ENCODE measurements around the gene GDF7.

GDF7 gene

DNA sequence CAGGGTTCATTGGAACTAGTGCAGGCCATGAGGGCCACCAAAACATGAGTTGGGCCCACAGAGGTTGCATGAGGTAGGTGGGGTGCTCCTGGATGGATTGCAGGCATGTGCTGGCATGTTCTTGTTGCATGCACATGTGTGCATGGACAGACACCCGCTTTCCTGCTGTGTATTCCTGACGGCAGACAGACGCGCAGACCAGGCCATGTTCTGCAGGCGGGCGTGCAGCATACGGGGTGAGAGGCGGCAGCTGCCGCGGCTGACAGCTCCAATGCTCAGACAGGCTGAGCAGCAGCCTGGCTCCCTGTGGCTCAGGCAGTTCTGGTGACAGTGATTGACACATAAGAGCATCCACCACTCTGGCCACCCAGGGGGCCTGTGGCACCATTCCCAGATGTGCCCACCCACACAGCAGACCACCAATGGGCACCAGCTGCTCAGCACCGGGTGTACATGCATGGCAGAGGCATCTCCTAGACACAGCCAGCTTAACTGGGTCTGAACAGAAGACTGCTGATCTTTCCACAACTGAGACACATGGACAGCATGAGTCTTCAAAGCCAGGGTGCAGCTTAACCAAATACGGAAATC, 37.3 kb upstream of the GDF7 start:
- Histone ChIP-seq H3K9me3 (ENCODE audit: control insufficient read depth, low read length) (no peaks in the 10 kb centered on the region), H3K27ac (ENCODE audit: low read depth, low read length, severe bottlenecking) (no peak overlapping the region), H3K36me3 (ENCODE audit: control insufficient read depth, insufficient read depth, low read length) (peaks cover 16% of the 10 kb centered on the region), H3K4me1 (ENCODE audit: control insufficient read depth, insufficient read depth, low read length, poor library complexity, severe bottlenecking) (peaks cover 8% of the 10 kb centered on the region), H3K4me3 (ENCODE audit: extremely low read depth, insufficient read depth, low read length, poor library complexity, severe bottlenecking) (no peak overlapping the region)
- WGBS, 2 experiments (ENCODE audit: insufficient coverage in 2 of 2): 83 to 89% methylated on average over 11 to 12 of the region's 12 CpGs

DNA sequence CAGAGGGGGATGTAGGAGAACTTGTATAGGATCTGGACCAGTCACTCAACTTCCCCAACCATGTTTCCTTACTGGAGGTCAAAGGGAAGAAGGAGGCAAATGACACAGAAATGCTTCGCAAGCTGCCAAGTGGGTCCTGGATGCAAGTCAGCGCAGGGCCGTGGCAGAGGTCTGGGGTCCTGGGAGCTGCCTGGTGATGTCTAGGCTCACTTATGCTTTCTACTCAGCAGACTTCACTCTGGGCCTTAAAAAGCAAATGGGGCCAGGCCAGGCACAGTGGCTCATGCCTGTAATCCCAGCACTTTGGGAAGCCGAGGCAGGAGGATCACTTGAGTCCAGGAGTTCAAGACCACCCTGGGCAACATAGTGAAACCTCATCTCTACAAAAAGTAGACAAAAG, 36.0 kb upstream of the GDF7 start:
- Histone ChIP-seq H3K9me3 (ENCODE audit: control insufficient read depth, low read length) (no peaks in the 10 kb centered on the region), H3K27ac (ENCODE audit: low read depth, low read length, severe bottlenecking) (no peak overlapping the region), H3K36me3 (ENCODE audit: control insufficient read depth, insufficient read depth, low read length) (peaks cover 16% of the 10 kb centered on the region), H3K4me3 (ENCODE audit: extremely low read depth, insufficient read depth, low read length, poor library complexity, severe bottlenecking) (no peak overlapping the region), H3K4me1 (ENCODE audit: control insufficient read depth, insufficient read depth, low read length, poor library complexity, severe bottlenecking) (peaks cover 15% of the 10 kb centered on the region)
- WGBS, 2 experiments (ENCODE audit: insufficient coverage in 2 of 2): 89 to 91% methylated on average over 4 of the region's 4 CpGs

DNA sequence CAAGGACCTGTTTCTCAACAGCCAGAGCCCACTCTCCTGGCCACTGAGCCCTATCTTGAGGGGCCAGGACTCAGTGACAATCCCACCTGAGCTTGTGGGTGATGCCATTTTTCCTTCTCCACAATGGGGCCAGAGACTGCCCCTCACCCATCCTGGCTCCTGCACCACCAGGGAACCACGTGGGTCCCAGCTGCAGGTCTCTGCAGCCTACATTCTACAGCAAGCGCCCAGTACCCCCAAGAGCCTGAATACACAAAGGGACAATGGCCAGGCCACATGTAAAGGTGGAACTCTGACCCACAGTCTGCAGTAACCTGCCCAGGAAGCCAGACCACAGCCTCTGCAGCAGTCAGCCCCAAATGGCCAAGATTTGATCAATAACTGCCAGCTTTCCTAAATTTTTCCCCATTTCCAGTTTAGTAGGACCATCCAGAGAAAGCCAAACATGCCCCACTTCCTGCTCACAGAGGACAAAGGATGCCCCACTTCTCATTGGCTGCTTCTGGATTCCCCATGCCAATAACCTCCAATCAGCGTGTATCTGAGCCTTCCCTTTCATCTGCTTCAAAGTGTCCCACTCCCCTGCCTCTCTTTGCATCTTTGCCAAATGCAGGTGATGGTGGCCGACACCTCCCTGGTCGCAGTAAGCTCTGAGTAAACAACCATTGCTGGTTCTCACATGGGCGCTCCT, 35.2 kb upstream of the GDF7 start:
- Histone ChIP-seq H3K4me3 (ENCODE audit: extremely low read depth, insufficient read depth, low read length, poor library complexity, severe bottlenecking) (no peak overlapping the region), H3K36me3 (ENCODE audit: control insufficient read depth, insufficient read depth, low read length) (peaks cover 16% of the 10 kb centered on the region), H3K9me3 (ENCODE audit: control insufficient read depth, low read length) (no peaks in the 10 kb centered on the region), H3K4me1 (ENCODE audit: control insufficient read depth, insufficient read depth, low read length, poor library complexity, severe bottlenecking) (peaks cover 15% of the 10 kb centered on the region), H3K27ac (ENCODE audit: low read depth, low read length, severe bottlenecking) (no peak overlapping the region)
- 90 to 96% methylated on average over 6 of the region's 6 CpGs for WGBS, 2 experiments (ENCODE audit: insufficient coverage in 2 of 2)

DNA sequence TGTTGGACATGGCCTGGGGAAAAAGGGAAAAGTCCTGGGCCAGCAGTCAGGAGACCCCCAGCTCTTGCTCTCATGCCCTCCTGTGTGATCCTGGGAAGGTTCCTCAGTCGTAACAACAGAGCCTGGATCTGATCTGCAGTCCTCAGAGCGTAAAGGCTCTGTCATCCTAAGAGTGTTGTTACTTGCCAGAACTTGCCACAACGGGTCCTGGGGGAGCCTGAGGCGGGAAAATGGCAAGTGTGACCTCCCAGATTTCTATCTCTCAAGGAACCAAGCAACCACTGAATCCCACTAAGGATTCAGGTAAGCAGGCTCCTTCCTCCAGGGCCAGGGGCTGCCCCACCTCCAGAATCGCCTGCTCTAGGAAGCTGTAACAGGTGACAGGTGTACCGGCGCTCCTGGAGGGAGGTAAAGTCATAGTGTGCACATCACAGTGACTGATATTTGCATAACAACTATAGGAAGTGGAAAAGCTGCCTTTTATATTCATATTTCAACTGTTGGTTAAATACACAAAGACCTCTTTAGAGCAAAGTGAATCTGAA, 34.4 kb upstream of the GDF7 start:
- no peak overlapping the region for H3K4me3 ChIP-seq (ENCODE audit: extremely low read depth, insufficient read depth, low read length, poor library complexity, severe bottlenecking)
- H3K4me1 ChIP-seq (ENCODE audit: control insufficient read depth, insufficient read depth, low read length, poor library complexity, severe bottlenecking): peaks cover 9% of the 10 kb centered on the region
- H3K9me3 ChIP-seq (ENCODE audit: control insufficient read depth, low read length): no peaks in the 10 kb centered on the region
- peaks cover 18% of the 10 kb centered on the region for H3K36me3 ChIP-seq (ENCODE audit: control insufficient read depth, insufficient read depth, low read length)
- WGBS, 2 experiments (ENCODE audit: insufficient coverage in 2 of 2): 96 to 98% methylated on average over 2 to 4 of the region's 7 CpGs
- H3K27ac ChIP-seq (ENCODE audit: low read depth, low read length, severe bottlenecking): no peak overlapping the region

DNA sequence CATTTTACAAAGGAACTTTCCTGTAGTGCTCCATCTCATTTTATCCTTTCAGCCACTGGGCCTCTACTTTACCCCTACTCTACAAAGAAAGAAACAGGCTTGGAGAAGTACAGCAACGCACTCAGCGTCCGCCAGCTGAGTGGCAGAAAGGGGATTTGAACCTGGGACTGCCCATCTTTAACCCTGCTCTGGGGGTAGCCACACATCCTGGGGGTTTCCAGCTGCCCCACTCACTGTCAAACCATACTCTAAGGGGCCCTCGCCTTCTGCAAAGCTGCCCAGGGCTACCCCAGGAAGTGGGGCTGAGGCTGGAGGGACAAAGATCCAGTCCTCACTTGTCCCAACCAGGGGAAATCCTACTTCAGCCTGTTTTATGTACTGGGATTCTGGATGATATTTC, 33.9 kb upstream of the GDF7 start:
- 100% methylated on average over 3 of the region's 4 CpGs; no CpG with 5 or more reads in 1 of the 2 experiments for WGBS, 2 experiments (ENCODE audit: insufficient coverage in 2 of 2)

DNA sequence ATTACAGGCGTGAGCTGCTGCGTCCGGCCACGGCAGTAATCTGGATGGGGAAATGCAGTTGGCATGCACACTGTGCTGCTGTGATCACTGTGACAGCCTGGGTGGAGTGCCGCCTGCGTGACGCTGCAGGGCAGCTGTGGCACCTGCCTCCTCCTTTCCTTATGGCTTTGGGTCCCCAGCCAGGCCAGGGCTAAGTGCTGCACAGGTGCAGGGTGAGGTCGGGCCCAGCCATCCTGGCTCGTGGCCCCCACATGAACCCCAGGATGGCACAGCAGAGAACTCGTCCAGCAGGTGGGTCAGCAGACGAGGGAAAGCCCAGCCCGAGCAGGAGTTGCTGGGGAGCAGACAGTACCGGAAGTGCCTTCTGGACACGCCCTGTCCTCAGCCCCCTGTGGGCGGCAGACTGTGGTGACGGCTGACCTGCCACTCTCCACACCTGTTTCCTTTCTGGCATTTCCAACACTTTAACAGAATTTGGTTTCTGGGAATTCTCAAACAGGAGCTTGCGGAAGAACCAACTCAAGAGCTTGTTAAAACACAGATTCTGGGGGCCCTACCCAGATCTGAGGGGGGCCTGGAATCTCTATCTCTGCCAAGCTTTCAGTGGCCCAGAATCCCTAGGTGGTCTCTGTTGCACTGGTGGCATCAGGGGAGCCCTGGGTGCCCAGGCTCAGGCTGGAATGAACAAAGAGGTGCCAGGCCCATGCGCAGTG, 33.0 kb upstream of the GDF7 start:
- H3K27ac ChIP-seq (ENCODE audit: low read depth, low read length, severe bottlenecking): no peak overlapping the region
- no peak overlapping the region for H3K4me3 ChIP-seq (ENCODE audit: extremely low read depth, insufficient read depth, low read length, poor library complexity, severe bottlenecking)
- whole genome bisulfite sequencing, 2 experiments (ENCODE audit: insufficient coverage in 2 of 2): 92 to 95% methylated on average over 18 of the region's 18 CpGs
- H3K9me3 ChIP-seq (ENCODE audit: control insufficient read depth, low read length): no peaks in the 10 kb centered on the region
- H3K36me3 ChIP-seq (ENCODE audit: control insufficient read depth, insufficient read depth, low read length): peaks cover 25% of the 10 kb centered on the region
- peaks cover 7% of the 10 kb centered on the region for H3K4me1 ChIP-seq (ENCODE audit: control insufficient read depth, insufficient read depth, low read length, poor library complexity, severe bottlenecking)

More for the DNA sequence above, 33.9 kb upstream of the GDF7 start:
- Histone ChIP-seq H3K4me1 (ENCODE audit: control insufficient read depth, insufficient read depth, low read length, poor library complexity, severe bottlenecking) (peaks cover 7% of the 10 kb centered on the region), H3K36me3 (ENCODE audit: control insufficient read depth, insufficient read depth, low read length) (peaks cover 21% of the 10 kb centered on the region), H3K4me3 (ENCODE audit: extremely low read depth, insufficient read depth, low read length, poor library complexity, severe bottlenecking) (no peak overlapping the region), H3K9me3 (ENCODE audit: control insufficient read depth, low read length) (no peaks in the 10 kb centered on the region), H3K27ac (ENCODE audit: low read depth, low read length, severe bottlenecking) (no peak overlapping the region)

DNA sequence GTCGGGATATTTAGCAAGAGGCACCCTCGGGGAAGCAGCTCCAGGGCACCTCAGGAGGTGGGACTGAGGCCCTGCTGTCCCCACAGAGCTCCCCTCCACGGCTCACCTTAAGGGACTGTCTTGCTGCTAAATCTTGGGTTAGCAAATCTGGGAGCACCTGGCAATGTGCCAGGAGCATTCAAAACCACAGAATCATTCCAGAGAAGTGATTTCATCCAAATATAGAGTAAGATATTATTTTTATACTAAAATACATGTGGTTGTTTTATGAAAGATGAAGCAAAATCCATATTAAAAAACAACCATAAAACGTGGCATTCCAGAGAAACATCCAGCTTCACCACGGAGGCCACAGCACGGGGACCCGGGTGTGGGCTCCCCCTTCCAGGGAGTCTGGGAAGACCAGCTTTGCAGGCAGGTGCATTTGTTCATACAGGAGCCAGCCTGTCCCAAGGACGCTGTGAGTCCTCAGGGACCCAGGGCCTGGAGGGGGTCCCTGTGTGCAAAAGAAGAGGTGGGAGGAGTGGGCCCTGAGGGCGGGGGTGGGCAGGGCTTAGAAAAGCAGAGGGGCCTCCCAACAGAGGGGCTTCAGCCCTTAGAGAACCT, 32.3 kb upstream of the GDF7 start:
- H3K36me3 ChIP-seq (ENCODE audit: control insufficient read depth, insufficient read depth, low read length): peaks cover 31% of the 10 kb centered on the region
- H3K4me1 ChIP-seq (ENCODE audit: control insufficient read depth, insufficient read depth, low read length, poor library complexity, severe bottlenecking): peaks cover 7% of the 10 kb centered on the region
- H3K9me3 ChIP-seq (ENCODE audit: control insufficient read depth, low read length): no peaks in the 10 kb centered on the region
- H3K4me3 ChIP-seq (ENCODE audit: extremely low read depth, insufficient read depth, low read length, poor library complexity, severe bottlenecking): no peak overlapping the region
- H3K27ac ChIP-seq (ENCODE audit: low read depth, low read length, severe bottlenecking): no peak overlapping the region
- WGBS, 2 experiments (ENCODE audit: insufficient coverage in 2 of 2): 85 to 87% methylated on average over 7 to 9 of the region's 9 CpGs

DNA sequence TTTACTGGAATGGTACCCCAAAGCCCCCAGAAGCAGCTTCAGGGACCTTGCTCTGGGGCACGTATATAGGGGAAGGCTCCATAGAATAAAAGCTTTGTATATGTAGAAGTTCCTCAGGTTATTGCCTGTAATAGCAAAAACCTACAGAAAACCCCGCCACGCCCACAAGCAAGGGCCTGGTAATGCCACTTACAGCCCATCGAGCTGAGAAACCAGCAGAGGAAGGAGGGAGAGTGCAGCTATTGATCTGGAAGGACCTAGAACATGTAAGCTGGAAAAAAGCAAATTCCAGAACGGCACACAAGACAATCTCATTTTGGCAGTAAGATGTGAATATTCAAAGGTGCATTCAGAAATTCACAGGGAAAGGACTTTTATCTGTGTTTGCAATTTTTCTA, 31.8 kb upstream of the GDF7 start:
- Histone ChIP-seq H3K4me1 (ENCODE audit: control insufficient read depth, insufficient read depth, low read length, poor library complexity, severe bottlenecking) (peaks cover 7% of the 10 kb centered on the region), H3K27ac (ENCODE audit: low read depth, low read length, severe bottlenecking) (no peak overlapping the region), H3K9me3 (ENCODE audit: control insufficient read depth, low read length) (no peaks in the 10 kb centered on the region), H3K36me3 (ENCODE audit: control insufficient read depth, insufficient read depth, low read length) (peaks cover 34% of the 10 kb centered on the region), H3K4me3 (ENCODE audit: extremely low read depth, insufficient read depth, low read length, poor library complexity, severe bottlenecking) (no peak overlapping the region)
- 80 to 90% methylated on average over 2 to 5 of the region's 5 CpGs for WGBS, 2 experiments (ENCODE audit: insufficient coverage in 2 of 2)

DNA sequence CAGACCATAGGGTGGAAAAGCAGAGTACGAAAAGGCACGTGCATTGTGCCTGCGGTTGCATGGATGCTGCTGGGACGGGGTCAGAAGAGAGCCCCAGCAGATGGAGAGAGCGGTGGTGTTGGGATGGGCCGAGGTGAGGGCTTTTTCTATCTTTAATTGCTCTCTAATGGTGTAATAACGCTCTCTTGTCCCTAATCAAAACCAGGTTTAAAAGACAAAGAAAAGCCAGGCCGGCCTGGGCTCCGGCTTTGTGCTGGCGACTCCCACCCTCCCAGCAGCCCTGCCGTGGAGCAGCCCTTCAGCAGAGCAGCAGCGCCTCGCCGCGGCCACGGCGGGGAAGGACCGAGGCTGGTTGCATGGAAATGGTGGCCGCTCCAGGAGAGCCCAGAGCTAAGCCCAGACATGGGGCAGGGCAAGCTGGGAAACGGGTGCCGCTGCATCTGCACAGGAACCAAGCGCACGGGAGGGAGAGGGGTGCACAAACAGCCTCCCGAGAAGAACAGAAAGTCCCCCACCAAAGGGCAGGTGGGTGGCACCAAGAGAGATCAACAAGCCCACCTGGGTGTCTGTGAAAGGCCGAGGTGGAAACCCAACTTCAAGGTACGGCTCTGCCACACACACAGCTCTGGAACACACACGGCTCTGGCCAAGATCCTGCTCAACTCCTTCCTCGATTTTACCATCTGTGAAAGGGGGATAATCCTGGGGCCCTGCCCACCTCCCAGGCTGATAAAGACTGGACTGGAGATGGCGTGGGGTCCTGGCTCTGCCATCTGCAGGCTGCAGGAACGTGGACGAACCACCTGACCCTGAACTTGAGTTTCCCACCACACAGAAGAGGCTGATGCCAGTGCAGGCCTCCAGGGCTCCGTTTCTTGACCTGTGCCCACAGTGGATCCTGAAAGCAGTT, 31.0 kb upstream of the GDF7 start:
- peaks cover 33% of the 10 kb centered on the region for H3K36me3 ChIP-seq (ENCODE audit: control insufficient read depth, insufficient read depth, low read length)
- H3K4me1 ChIP-seq (ENCODE audit: control insufficient read depth, insufficient read depth, low read length, poor library complexity, severe bottlenecking): peaks cover 7% of the 10 kb centered on the region
- no peak overlapping the region for H3K27ac ChIP-seq (ENCODE audit: low read depth, low read length, severe bottlenecking)
- WGBS, 2 experiments (ENCODE audit: insufficient coverage in 2 of 2): 30 to 43% methylated on average over 26 to 28 of the region's 32 CpGs
- H3K9me3 ChIP-seq (ENCODE audit: control insufficient read depth, low read length): no peaks in the 10 kb centered on the region
- H3K4me3 ChIP-seq (ENCODE audit: extremely low read depth, insufficient read depth, low read length, poor library complexity, severe bottlenecking): no peak overlapping the region

DNA sequence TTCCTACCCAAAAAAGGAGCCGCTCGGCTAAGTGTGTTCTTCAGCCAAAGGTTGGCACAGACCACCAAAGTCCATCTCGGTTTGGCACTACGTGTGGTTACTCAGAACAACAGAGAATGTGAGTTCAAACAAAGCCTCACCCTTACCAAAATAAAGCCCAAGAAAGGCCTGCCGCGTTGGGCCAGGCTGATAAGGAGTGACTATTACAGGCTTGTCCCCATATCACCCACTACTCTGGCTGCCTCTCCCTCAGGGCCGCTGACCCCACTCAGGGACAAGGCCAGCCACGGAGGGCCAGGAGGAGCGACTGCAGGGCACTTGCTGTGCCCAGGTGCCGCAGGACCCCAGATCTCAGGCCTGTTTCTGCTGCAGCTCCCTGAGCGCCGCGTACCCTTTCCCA, 29.8 kb upstream of the GDF7 start:
- no peaks in the 10 kb centered on the region for H3K9me3 ChIP-seq (ENCODE audit: control insufficient read depth, low read length)
- 93 to 97% methylated on average over 9 to 11 of the region's 13 CpGs for WGBS, 2 experiments (ENCODE audit: insufficient coverage in 2 of 2)
- H3K36me3 ChIP-seq (ENCODE audit: control insufficient read depth, insufficient read depth, low read length): peaks cover 30% of the 10 kb centered on the region
- no peak overlapping the region for H3K4me3 ChIP-seq (ENCODE audit: extremely low read depth, insufficient read depth, low read length, poor library complexity, severe bottlenecking)
- H3K27ac ChIP-seq (ENCODE audit: low read depth, low read length, severe bottlenecking): no peak overlapping the region
- H3K4me1 ChIP-seq (ENCODE audit: control insufficient read depth, insufficient read depth, low read length, poor library complexity, severe bottlenecking): peaks cover 14% of the 10 kb centered on the region
